NCI-H2107 treated with DMSO at 0.1 percent for 48 hours (cell line): ENCODE data around the gene SLC26A4.
A peak's percentile ranks its signal among the peaks of the same experiment; 100 is the strongest.
"Not testable (repeated sequence)": the region's sequence is repeated elsewhere in the genome, so short reads cannot be mapped to it uniquely, and the experiment has no call there.

ENCODE experiments used
- DNase-seq: peaks from one replicate; lab custom pipeline; 2025; ENCODE audit not compliant: unreplicated experiment; lab: John Stamatoyannopoulos, UW

SLC26A4 gene

DNA sequence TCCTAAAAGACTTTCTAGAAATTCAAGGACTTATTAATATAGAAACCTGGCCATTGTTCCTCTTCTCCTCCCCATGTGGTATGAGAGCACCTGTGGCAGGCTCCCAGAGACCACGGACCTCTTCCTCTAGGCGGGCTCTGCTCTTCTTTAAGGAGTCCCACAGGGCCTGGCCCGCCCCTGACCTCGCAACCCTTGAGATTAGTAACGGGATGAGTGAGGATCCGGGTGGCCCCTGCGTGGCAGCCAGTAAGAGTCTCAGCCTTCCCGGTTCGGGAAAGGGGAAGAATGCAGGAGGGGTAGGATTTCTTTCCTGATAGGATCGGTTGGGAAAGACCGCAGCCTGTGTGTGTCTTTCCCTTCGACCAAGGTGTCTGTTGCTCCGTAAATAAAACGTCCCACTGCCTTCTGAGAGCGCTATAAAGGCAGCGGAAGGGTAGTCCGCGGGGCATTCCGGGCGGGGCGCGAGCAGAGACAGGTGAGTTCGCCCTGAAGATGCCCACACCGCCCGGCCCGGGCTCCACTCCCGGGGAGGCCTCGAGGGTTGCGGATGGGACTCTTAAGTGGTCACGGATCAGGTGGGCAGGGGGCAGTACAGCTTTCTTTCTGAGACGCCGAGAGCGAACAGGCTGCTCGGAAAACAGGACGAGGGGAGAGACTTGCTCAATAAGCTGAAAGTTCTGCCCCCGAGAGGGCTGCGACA lies at the start of gene SLC26A4:
SLC26A4 (plus strand) TSS at position 448 of the 700 bp plus-strand sequence. CDS start 814 bp downstream, outside the sequence.
- DNase-seq, result peak; percentile 27

DNA sequence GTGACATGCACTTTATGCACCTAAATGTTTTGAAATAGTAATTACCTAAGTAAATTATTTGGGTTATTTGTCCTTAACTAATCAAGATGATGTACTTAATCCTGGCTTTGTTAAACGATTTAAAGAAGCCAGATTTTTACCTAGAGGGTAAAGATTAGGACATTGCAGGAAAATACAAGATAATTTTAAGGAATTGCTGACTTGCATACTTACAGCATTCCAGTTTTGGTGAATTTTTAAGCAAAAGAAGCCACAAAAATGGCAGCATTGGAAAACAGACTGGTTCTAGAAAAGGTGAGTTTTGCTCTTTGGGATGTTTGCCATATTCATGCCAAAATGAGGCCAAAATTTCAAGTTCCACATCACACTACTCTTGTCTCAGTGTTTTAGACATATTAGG lies 47.2 kb upstream of the SLC26A4 start:
- DNase-seq, result no peak

DNA sequence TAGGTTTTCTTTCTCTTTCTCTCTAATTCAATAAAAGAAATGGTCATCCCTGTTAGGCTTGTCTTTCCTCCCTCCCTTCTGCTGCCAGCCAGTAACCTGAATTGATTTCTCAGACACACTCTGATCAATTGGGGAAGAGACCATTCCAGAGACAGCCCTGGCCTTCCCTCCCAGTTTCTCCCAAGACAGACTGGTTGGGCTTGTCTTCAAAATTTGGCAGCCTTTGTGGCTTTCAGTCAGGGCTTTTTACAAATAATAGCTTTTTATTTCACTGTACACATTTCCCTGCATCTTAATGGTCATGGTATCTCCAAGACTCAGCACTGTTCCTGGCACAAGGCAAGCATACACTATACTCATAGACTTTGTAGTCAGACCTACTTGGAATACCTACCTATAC lies 46.7 kb upstream of the SLC26A4 start:
- DNase-seq, result no peak

DNA sequence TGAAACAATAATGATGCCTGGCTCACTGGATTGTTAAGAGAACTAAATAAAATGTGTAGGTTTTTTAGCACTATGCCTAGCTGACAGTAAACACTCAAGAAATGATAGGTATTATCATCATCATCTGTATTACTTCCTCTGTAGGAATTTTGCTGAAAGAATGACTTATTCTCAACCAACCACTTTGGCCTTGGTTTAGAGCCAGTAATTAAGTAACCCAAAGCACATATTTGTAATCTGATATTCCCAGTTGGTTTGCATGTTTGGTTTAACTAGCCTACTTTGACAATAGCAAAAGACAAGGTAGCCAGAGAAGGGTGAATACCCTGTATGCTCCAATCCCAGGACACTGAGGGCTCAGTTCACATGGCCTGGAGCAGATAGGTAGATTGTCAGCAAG lies 46.2 kb upstream of the SLC26A4 start:
- DNase-seq, result peak; percentile 18

GRCh38 chr7:107615910-107616680 lies 44.5 kb upstream of the SLC26A4 start:
- DNase-seq, result no peak

GRCh38 chr7:107622429-107622828 lies 38.2 kb upstream of the SLC26A4 start:
- DNase-seq, result no peak

- DNase-seq, result no peak
These were observed 37.7 kb upstream of the SLC26A4 start for GRCh38 chr7:107622894-107623293.

GRCh38 chr7:107627002-107627401 lies 33.6 kb upstream of the SLC26A4 start:
- DNase-seq, result no peak

GRCh38 chr7:107628461-107629064 lies 32.1 kb upstream of the SLC26A4 start:
- no peak for DNase-seq

- DNase-seq, result no peak
These were observed 30.3 kb upstream of the SLC26A4 start for GRCh38 chr7:107630342-107630741.

DNA sequence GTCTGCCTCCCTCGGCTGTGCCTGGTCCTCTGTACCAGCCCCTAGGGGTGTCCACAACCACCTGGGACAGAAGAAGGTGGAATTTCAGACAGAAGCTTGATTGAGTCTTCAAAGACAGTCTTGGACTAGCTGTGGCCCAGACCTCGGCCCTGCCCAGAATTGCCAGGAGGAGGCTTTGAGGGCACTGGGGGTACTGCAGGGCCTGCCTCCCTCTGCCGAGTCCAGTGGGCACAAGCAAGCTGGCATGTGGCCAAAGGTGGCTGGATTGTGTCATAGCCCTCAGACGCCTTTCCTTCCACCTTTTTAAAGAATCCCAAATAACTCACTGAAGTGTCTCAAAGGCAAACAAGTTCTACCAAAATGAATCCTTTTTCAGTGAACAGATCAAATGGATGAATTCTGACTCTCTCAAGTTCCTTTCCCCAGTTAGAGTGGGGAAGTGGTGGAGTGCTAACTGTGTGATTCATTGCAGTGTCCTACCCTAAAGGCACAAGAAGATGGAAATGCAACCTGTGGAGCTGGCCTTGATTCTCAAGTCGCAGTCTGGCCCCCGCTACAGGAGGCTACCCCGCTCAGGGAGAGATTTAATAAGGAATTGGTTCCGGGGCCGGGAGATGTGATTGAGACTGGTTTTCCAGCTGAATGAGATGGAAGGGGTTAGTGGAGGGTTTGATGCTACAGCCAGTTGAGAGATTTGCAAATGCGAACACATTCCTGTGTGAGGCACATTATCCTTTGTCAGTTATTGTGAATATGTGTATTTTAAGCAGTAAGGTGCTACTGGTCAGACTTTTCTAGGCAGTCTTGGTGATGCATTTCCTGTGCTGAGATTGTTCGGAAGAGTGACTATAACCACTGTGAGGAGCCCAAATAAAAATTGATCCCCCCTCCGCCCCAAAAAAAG lies 28.8 kb upstream of the SLC26A4 start:
- DNase-seq, result no peak

DNA sequence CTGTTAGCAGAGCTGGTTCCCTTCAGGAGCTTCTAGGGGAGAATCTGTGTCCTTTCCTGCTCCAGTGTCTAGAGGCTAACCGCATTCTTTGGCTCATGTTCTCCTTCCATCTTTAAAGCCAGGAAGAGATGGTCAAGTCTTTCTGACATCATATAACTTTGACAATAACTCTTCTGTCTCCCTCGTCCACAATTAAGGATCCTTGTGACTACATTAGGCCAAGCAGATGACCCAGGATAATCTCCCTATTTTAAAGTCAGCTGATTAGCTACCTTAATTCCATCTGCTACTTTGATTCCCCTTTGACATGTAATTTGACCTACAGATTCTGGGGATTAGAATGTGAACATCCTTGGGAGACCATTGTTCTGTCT lies 28.1 kb upstream of the SLC26A4 start:
- no peak for DNase-seq

DNA sequence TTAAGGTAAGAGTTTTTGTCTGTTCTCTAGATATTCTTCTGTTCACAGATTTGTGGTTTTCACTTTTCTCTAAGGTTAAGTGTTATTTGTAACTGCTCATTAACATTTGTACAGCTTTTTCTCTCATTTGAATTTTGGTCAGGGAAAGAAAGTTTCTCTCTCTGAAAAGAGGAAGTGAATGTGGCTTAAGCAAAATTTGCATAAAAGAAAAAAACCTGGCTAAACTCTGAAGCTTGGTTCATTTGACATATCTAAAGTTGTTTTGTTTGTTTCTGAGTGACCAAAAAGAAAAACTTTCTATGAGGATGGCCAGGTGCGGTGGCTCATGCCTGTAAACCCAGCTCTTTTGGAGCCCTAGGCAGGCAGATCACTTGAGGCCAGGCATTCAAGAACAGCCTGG lies 22.0 kb upstream of the SLC26A4 start:
- no peak for DNase-seq

- not testable (repeated sequence) for DNase-seq
These were observed 21.6 kb upstream of the SLC26A4 start for GRCh38 chr7:107639070-107639469.

- DNase-seq, result no peak
These were observed 19.0 kb upstream of the SLC26A4 start for GRCh38 chr7:107641676-107642075.

DNA sequence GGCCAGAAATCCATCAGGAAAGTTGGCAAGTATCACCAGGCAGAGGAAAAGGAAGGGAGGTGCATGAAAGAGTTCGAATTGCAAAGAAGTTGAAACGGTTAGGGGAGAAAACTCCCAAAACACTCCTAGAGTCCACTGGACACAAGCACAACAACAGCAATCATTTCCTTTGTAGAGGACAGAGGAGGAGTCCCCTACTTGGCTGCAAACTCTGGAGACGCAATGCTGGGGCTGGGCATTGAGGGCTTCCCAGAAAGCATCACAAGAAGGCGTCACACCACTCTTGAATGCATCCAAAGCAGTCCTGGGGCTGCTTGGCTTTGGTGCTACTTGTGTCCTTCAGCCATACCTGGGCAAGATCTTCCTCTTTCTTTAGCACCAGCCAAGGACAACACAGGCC lies 18.1 kb upstream of the SLC26A4 start:
- DNase-seq, result no peak

DNA sequence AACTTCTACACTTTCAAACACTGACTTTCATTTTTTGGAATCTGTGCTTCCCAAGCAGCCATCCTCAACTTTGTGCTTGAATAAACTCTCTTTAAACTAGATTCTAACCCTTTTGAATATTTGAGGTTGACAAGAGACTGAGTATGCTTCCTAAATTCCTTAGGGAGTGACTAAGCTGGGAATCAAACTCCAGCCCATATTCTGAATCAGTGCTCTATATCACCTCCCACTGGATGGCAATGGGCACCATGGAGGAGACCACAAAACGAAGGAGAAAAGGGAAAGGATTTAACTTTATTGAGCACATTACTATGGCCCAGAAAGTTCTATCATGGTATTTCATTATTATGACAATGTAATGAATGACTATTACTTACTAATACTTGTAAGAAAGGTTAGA lies 17.2 kb upstream of the SLC26A4 start:
- DNase-seq, result no peak

DNA sequence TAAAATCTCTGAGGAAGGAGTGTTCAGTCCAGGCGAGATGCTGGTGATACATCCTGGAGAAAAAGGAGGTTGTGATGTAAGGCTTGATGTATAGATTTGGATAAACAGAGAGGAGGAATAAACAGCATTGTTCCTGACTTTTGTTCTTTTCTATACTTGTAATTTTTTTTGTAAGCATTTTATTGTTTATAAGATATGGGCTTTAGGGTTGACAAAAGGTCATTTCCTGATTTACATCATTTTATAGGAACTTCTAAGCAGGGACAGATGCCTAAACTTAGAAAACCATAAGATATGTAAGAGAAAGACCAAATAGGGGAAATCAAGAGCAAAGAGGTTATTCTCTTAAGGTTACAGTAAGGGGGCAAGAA lies 16.7 kb upstream of the SLC26A4 start:
- DNase-seq, result no peak

GRCh38 chr7:107644309-107644974 lies 16.2 kb upstream of the SLC26A4 start:
- no peak for DNase-seq

DNA sequence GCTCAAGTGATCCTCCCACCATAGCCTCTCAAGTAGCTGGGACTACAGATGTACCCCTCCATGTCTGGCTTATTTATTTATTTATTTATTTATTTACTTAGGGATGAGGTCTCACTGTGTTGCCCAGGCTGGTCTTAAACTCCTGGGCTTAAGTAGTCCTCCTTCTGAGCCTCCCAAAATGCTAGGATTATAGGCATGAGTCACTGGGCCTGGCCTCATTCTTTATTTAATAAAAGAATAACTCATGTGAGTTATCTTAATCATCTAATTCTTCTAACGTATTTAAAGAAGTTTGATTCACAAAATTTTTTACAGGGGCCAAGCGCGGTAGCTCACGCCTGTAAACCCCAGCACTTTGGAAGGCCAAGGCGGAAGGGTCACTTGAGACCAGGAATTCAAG lies 8.0 kb upstream of the SLC26A4 start:
- no peak for DNase-seq

- no peak for DNase-seq
These were observed 2.2 kb upstream of the SLC26A4 start for GRCh38 chr7:107658467-107658866.
